Measurements from ENCODE around the gene CROT.

CROT gene

DNA sequence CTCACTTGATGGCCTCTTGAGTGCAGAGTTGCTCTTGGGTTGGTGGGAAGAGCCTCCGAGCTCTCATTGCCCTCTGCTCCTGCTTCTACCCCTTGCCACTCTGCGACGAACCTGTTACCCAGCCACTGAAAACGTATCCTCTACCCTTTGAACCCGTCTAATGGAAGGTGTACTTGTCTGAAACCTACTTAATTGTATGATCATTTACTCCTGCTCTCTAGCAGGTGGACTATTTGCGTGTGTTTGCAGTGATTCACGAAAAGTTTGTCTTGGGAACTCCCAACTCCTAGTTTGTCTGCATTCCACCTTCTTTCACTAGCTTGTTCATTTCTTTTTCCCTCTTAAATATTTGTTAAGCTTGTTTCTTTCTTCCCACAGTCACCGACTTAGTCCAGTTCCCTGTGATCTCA lies 503 bp downstream of the CROT start:
- H3K36me3 Mint-ChIP-seq (ENCODE audit: low read depth) = peaks cover 47% of the 10 kb centered on the region
- H3K27me3 Mint-ChIP-seq (ENCODE audit: low read depth) = no peaks in the 10 kb centered on the region
- TF ChIP-seq, protein P1, sequence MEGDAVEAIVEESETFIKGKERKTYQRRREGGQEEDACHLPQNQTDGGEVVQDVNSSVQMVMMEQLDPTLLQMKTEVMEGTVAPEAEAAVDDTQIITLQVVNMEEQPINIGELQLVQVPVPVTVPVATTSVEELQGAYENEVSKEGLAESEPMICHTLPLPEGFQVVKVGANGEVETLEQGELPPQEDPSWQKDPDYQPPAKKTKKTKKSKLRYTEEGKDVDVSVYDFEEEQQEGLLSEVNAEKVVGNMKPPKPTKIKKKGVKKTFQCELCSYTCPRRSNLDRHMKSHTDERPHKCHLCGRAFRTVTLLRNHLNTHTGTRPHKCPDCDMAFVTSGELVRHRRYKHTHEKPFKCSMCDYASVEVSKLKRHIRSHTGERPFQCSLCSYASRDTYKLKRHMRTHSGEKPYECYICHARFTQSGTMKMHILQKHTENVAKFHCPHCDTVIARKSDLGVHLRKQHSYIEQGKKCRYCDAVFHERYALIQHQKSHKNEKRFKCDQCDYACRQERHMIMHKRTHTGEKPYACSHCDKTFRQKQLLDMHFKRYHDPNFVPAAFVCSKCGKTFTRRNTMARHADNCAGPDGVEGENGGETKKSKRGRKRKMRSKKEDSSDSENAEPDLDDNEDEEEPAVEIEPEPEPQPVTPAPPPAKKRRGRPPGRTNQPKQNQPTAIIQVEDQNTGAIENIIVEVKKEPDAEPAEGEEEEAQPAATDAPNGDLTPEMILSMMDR (IDR thresholded peaks at IDR 0.05; ENCODE audit: unreplicated experiment in 3 of 3) = no peak
- H3K4me1 Mint-ChIP-seq = peaks cover 27% of the 10 kb centered on the region
- H3K27ac Mint-ChIP-seq = peak overlapping the region; percentile 95 to 98 (median 97)
- H3K9me3 Mint-ChIP-seq = peaks cover 8% of the 10 kb centered on the region
- H3K4me3 Mint-ChIP-seq = peak overlapping the region; percentile 95 to 97 (median 96)

DNA sequence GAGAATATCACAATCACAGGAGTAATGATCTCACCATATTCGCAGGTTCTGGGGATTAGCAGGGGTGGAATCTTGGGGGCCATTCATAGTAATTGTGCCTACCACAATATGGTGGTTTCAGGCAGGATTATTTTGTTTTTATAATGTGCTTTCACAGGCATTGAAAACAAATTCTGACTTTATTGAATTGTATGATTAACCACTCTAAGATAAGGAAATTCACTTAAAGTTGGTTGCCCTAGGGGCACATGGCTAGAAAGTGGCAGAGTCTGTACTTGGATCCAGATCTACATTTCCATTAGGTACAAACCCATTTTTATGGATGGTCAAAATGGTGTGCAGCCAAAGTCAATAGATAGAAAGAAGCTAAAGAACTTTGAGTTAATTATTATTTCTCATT lies 1.7 kb downstream of the CROT start:
- H3K9me3 Mint-ChIP-seq = peaks cover 8% of the 10 kb centered on the region
- TF ChIP-seq, protein P1 (IDR thresholded peaks at IDR 0.05; ENCODE audit: unreplicated experiment in 3 of 3) = no peak
- H3K4me1 Mint-ChIP-seq = peaks cover 27% of the 10 kb centered on the region
- peak overlapping the region; percentile 46 to 97 (median 67) for H3K4me3 Mint-ChIP-seq
- H3K27ac Mint-ChIP-seq = peak overlapping the region in 1 of 3 experiments; percentile 8
- no peaks in the 10 kb centered on the region for H3K27me3 Mint-ChIP-seq (ENCODE audit: low read depth)
- H3K36me3 Mint-ChIP-seq (ENCODE audit: low read depth) = peaks cover 49% of the 10 kb centered on the region

DNA sequence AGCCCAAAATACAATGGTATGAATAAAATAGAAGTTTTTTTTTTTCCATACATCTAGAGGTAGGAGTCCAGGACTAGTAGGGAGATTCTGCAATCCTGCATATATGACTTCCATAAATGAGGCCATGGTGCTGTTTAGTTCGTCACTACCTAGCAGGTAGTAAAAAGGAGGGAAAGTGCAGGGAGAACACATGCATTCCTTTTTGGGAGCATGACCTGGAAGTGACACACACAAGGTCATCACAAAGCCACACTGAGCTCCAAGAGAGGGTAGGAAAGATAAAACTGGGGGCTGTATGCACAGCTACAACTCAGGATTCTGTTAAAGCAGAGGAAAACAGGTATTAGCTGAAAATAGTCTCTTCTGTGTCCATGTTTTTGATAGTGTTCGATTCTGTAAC lies 2.2 kb downstream of the CROT start:
- TF ChIP-seq, protein P1 (IDR thresholded peaks at IDR 0.05; ENCODE audit: unreplicated experiment in 3 of 3) = no peak
- Mint-ChIP-seq H3K27ac (no peak overlapping the region), H3K9me3 (peaks cover 8% of the 10 kb centered on the region), H3K4me1 (peaks cover 27% of the 10 kb centered on the region), H3K27me3 (ENCODE audit: low read depth) (no peaks in the 10 kb centered on the region), H3K4me3 (peak overlapping the region in 1 of 3 experiments; percentile 46), H3K36me3 (ENCODE audit: low read depth) (peaks cover 54% of the 10 kb centered on the region)

DNA sequence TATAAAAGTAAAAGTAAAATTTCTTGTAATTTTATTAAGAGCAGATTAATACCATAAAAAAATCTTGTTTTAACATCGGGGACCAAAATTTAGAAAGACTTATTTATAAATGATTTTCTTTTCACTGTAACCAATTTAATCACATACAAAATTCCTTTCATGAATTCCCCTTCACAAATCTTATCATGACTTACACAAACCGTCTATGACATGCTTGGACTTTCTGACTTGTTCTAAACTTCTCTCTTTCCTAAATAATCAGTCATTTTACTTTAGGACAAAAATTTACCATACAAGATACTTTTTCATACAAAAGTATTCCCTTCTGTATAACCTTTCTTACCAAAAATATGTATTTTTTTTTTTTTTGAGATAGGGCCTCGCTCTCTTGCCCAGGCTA lies 9.3 kb downstream of the CROT start:
- H3K27ac Mint-ChIP-seq = no peak overlapping the region
- no peaks in the 10 kb centered on the region for H3K4me1 Mint-ChIP-seq
- H3K9me3 Mint-ChIP-seq = peaks cover 33% of the 10 kb centered on the region
- H3K27me3 Mint-ChIP-seq (ENCODE audit: low read depth) = no peaks in the 10 kb centered on the region
- no peak overlapping the region for H3K4me3 Mint-ChIP-seq
- H3K36me3 Mint-ChIP-seq (ENCODE audit: low read depth) = peaks cover 92% of the 10 kb centered on the region
- TF ChIP-seq, protein P1 (IDR thresholded peaks at IDR 0.05; ENCODE audit: unreplicated experiment in 3 of 3) = no peak

DNA sequence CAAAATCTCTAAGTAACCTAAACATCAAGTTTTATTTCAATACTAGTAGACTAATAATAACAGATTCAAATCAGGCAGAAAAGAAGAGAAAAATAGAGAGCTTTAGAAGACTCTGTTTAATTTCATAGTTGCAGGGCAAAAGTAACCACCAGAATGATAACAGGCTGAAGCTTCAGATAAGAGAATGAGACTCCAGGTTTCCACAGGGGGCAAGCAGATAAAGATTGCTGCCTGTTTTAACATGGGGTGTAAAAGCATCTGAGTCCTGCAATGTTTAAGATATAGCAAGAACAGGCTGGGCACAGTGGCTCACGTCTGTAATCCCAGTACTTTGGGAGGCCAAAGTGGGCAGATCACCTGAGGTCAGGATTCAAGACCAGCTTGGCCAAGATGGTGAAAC lies 11.0 kb downstream of the CROT start:
- H3K36me3 Mint-ChIP-seq (ENCODE audit: low read depth) = peaks cover 87% of the 10 kb centered on the region
- H3K4me1 Mint-ChIP-seq = no peaks in the 10 kb centered on the region
- H3K27me3 Mint-ChIP-seq (ENCODE audit: low read depth) = no peaks in the 10 kb centered on the region
- TF ChIP-seq, protein P1 (IDR thresholded peaks at IDR 0.05; ENCODE audit: unreplicated experiment in 3 of 3) = no peak
- H3K4me3 Mint-ChIP-seq = no peak overlapping the region
- H3K9me3 Mint-ChIP-seq = peaks cover 26% of the 10 kb centered on the region
- H3K27ac Mint-ChIP-seq = no peak overlapping the region

DNA sequence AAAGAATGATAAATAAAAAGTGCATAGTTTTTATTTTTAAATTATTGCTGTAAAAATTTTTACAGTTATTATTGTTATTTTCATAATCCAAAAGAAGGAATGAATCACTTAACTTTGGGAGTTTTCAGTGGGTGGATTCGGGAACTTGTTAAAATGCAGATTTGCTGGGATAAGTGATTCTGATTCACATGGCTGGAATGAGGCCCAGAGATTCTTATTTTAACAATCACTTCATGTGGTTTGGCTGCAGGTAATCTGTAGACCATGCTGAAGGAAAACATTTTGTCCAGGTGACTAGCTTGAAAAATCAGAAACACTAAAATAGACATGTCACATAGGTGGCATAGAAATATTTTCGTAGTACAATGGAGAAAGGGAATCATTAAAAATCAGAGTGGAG lies 13.9 kb downstream of the CROT start:
- H3K27ac Mint-ChIP-seq = no peak overlapping the region
- TF ChIP-seq, protein P1 (IDR thresholded peaks at IDR 0.05; ENCODE audit: unreplicated experiment in 3 of 3) = no peak
- peaks cover 63% of the 10 kb centered on the region for H3K36me3 Mint-ChIP-seq (ENCODE audit: low read depth)
- H3K27me3 Mint-ChIP-seq (ENCODE audit: low read depth) = no peaks in the 10 kb centered on the region
- peaks cover 19% of the 10 kb centered on the region for H3K9me3 Mint-ChIP-seq
- no peak overlapping the region for H3K4me3 Mint-ChIP-seq
- H3K4me1 Mint-ChIP-seq = no peaks in the 10 kb centered on the region

All from nephron (organoid).